ACC112 (cell line): ENCODE results near the gene ZFP37.

Experiments
- H2AFZ ChIP-seq: fragments of 200-600 bp; sonication (generic); one replicate; pipeline ENCODE4 v1.6.0; 2017; ENCODE audit warnings: antibody characterized with exemption, low read length; ENCODE audit not compliant: unreplicated experiment
- H3K27ac ChIP-seq: fragments of 200-600 bp; sonication (generic); 2 replicates; pipeline ENCODE4 v1.5.1; 2014; ENCODE audit warnings: low read depth, mild to moderate bottlenecking, antibody characterized with exemption, low read length, moderate library complexity
- H3K27me3 ChIP-seq: fragments of 200-600 bp; sonication (generic); 2 replicates; pipeline ENCODE4 v1.6.1; 2014; ENCODE audit warnings: mild to moderate bottlenecking, antibody characterized with exemption, low read length, moderate library complexity, mixed read lengths; ENCODE audit not compliant: insufficient read depth
- H3K36me3 ChIP-seq: fragments of 200-600 bp; sonication (generic); 2 replicates; pipeline ENCODE4 v1.6.1; 2016; ENCODE audit warnings: mild to moderate bottlenecking, antibody characterized with exemption, low read length, moderate library complexity, mixed read lengths; ENCODE audit not compliant: insufficient read depth
- H3K4me1 ChIP-seq: fragments of 200-600 bp; sonication (generic); one replicate; pipeline ENCODE4 v1.6.1; 2016; ENCODE audit warnings: low read length, mixed read lengths; ENCODE audit not compliant: insufficient read depth, unreplicated experiment, control insufficient read depth
- H3K4me3 ChIP-seq: fragments of 200-600 bp; sonication (generic); 2 replicates; pipeline ENCODE4 v1.5.1; 2014; ENCODE audit warnings: mild to moderate bottlenecking, low read depth, low read length
- H3K79me2 ChIP-seq: fragments of 200-600 bp; sonication (generic); one replicate; pipeline ENCODE4 v1.6.0; 2016; ENCODE audit warnings: low read length; ENCODE audit not compliant: control insufficient read depth, unreplicated experiment, insufficient read depth

ZFP37 gene

GRCh38 chr9:113057193-113057592, 669 bp upstream of the ZFP37 start:
- H3K27ac ChIP-seq = peak overlapping the region; percentile 64

DNA sequence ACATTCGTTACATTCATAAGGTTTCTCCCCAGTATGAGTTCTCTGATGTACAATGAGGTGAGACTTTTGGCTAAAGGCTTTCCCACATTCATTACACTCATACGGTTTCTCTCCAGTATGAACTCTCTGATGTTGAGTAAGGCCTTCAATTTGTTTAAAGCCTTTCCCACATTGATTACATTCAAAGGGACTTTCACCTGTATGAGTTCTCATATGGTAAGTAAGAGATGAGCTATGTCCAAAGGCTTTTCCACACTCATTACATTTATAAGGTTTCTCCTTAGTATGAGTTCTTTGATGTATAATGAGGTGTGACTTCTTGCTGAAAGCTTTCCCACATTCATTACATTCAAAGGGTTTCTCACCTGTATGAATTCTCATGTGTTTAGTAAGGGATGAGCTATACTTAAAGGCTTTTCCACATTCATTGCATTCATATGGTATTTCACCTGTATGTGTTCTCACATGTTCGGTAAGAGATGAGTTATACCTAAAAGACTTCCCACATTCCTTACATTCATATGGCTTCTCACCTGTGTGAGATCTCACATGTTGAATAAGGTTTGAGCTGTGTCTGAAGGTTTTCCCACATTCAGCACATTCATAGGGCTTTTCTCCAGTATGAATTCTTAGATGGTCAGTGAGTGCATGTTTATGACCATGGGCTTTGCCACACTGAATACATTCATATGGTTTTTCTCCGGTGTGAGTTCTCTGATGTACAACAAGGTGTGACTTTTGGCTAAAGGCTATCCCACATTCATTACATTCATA, 13.5 kb downstream of the ZFP37 start:
- H3K4me3 ChIP-seq = no peak overlapping the region
- H3K36me3 ChIP-seq = peaks cover 54% of the 10 kb centered on the region
- no peaks in the 10 kb centered on the region for H3K4me1 ChIP-seq
- no peak overlapping the region for H3K27ac ChIP-seq
- H3K27me3 ChIP-seq = no peaks in the 10 kb centered on the region
- no peaks in the 10 kb centered on the region for H3K79me2 ChIP-seq
- no peak overlapping the region for H2AFZ ChIP-seq

More at GRCh38 chr9:113057193-113057592, 669 bp upstream of the ZFP37 start:
- H2AFZ ChIP-seq = peak overlapping the region; percentile 96
- H3K27me3 ChIP-seq = peaks cover 21% of the 10 kb centered on the region
- peak overlapping the region; percentile 91 for H3K4me3 ChIP-seq
- no peaks in the 10 kb centered on the region; the same call in 1 of the 2 replicates for H3K36me3 ChIP-seq
- H3K4me1 ChIP-seq = peaks cover 2% of the 10 kb centered on the region
- peaks cover 5% of the 10 kb centered on the region for H3K79me2 ChIP-seq

DNA sequence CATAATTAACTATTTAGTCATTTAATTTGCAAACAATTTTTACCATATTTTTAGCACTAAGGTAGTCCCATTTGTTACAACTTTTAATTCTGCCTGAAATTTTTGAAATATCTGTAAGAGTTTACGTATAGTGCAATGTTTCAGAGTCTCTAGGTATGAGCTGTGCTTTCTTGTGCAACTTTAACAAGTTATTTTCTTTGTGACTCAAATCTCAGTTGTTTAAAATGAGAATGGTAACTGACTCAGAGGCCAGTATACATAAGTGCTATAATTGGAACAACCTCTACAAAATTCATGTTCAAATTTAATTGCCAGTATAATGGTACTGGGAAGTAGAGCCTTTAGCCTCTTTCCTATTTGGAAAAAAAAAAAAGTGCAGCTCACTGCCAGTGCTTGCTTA, 30.3 kb downstream of the ZFP37 start:
- Histone ChIP-seq H3K4me1 (peaks cover 3% of the 10 kb centered on the region), H3K4me3 (no peak overlapping the region), H2AFZ (no peak overlapping the region), H3K79me2 (no peaks in the 10 kb centered on the region), H3K27ac (no peak overlapping the region), H3K36me3 (no peaks in the 10 kb centered on the region), H3K27me3 (peaks cover 3% of the 10 kb centered on the region; the same call in 1 of the 2 replicates)

DNA sequence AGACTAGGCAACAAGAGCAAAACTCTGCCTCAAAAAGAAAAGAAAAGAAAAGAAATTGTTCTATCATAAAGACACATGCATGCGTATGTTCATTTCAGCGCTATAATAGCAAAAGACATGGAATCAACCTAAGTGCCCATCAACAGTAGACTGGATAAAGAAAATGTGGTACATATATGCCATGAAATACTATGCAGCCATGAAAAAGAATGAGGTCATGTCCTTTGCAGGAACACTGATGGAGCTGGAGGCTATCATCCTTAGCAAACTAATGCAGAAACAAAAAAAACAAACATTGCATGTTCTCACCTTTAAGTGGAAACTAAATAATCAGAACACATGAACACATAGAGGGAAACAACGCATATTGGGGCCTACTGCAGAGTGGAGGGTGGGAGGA, 38.3 kb downstream of the ZFP37 start:
- Histone ChIP-seq H3K36me3 (no peaks in the 10 kb centered on the region), H2AFZ (no peak overlapping the region), H3K27me3 (no peaks in the 10 kb centered on the region; the same call in 1 of the 2 replicates), H3K4me1 (no peaks in the 10 kb centered on the region), H3K79me2 (no peaks in the 10 kb centered on the region), H3K4me3 (no peak overlapping the region), H3K27ac (no peak overlapping the region)

GRCh38 chr9:113012492-113012891, 44.0 kb downstream of the ZFP37 start:
- peak overlapping the region; percentile 88 for H3K4me3 ChIP-seq
- H3K27me3 ChIP-seq = no peaks in the 10 kb centered on the region; the same call in 1 of the 2 replicates
- H3K79me2 ChIP-seq = peaks cover 3% of the 10 kb centered on the region

DNA sequence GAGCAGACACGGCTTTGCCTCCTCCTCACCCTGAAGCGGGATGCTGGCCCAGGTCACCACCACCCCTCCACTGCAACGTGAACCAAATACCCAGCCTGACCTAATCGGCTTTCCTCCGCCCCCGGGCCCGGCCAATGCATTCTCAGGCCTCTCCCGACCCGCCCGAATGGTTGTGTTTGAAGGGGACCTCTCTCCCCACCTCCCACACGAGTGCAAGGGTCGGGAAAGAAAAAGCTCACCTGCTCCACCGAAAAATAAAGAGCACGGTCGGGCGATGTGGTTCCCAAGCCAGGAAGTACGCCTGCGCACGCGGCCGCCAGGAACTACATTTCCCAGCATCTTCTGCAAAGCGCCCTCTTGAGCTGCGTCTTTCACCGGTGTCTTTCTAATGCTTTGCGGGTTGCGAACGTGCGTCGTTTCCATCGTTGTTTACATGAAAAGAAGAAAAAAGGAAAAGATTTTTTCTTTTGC, 44.6 kb downstream of the ZFP37 start, which contains the start of gene ZNF883:
ZNF883 (minus strand) TSS at position 282 of the 471 bp plus-strand sequence.
- H3K27me3 ChIP-seq = no peaks in the 10 kb centered on the region; the same call in 1 of the 2 replicates
- peaks cover 3% of the 10 kb centered on the region for H3K79me2 ChIP-seq
- peaks cover 10% of the 10 kb centered on the region for H3K36me3 ChIP-seq
- peak within 1 kb of the TSS; percentile 88 for H3K4me3 ChIP-seq
- no peak within 1 kb of the TSS for H3K27ac ChIP-seq
- H2AFZ ChIP-seq = peak within 1 kb of the TSS; percentile 93
- no peaks in the 10 kb centered on the region for H3K4me1 ChIP-seq

More at GRCh38 chr9:113012492-113012891, 44.0 kb downstream of the ZFP37 start:
- peaks cover 9% of the 10 kb centered on the region for H3K36me3 ChIP-seq
- H2AFZ ChIP-seq = peak overlapping the region; percentile 74
- no peak overlapping the region for H3K27ac ChIP-seq
- no peaks in the 10 kb centered on the region for H3K4me1 ChIP-seq

DNA sequence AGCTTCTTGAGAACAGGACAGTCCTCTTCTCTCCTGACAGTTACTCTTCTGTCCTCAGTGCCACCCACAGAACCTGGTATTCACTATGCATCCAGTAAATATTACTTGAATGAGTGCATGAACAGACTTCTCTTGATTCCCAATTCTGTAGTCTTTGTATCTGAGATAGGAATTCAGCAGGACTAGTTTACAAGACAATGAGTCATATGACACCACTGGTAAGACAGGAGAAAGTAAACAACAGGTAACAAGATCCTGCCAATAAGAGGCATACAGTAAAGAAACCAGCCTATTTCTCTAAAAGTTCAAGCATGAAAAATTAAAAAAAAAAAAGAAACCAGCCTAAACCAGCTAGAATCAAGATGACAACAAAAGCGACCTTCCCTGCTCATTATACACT, 50.7 kb downstream of the ZFP37 start:
- Histone ChIP-seq H2AFZ (no peak overlapping the region), H3K27ac (no peak overlapping the region), H3K4me1 (no peaks in the 10 kb centered on the region), H3K79me2 (no peaks in the 10 kb centered on the region), H3K27me3 (no peaks in the 10 kb centered on the region), H3K4me3 (no peak overlapping the region), H3K36me3 (peaks cover 39% of the 10 kb centered on the region)

DNA sequence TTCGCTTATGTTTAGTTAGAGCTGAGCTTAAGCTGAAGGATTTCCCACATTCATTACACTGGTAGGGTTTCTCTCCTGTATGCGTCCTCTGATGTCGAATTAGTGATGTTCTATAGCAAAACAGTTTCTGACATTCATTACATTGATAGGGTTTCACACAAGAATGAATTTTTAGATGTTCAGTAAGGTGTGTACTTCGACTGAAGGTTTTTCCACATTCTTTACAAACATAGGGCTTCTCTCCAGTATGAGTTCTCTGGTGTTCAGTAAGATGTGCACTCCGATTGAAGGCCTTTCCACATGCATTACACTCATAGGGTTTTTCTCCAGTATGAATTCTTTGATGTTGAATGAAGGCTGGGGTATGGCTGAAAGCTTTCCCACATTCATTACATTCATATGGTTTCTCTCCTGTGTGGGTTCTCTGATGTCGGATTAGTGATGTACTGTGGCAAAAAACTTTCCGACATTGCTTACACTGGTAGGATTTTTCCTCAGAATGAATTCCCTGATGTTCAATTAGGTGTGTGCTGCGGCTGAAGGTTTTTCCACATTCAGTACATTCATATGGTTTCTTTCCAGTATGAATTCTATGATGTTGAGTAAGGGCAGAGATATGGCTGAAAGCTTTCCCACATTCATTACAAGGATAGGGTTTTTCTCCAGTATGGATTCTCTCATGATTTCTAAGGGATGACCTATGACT, 59.1 kb downstream of the ZFP37 start:
- Histone ChIP-seq H3K79me2 (no peaks in the 10 kb centered on the region), H3K27me3 (no peaks in the 10 kb centered on the region), H3K36me3 (peaks cover 54% of the 10 kb centered on the region), H3K27ac (no peak overlapping the region), H2AFZ (no peak overlapping the region), H3K4me3 (no peak overlapping the region), H3K4me1 (no peaks in the 10 kb centered on the region)
